OCI-LY7 (cell line): ENCODE results near the gene MIGA1. TPM values are rescaled to one million over a fixed set of nuclear protein-coding genes. Genes with fewer than 3 reads are reported as not detected.

Source experiments
- BruUV-seq: library from RNA; stranded (reverse); fragments of 400-500 nt; replicated peaks from 2 replicates; lab custom pipeline; 2021; lab: Mats Ljungman, UMichigan
- CTCF ChIA-PET: fragments of 300-600 bp; sonication (Branson Sonifier 250); formaldehyde crosslinking; loops from one replicate; lab custom pipeline; 2022; ENCODE audit warnings: antibody characterized with exemption; ENCODE audit not compliant: unreplicated experiment; lab: Charles Lee
- POLR2A ChIA-PET: fragments of 300-600 bp; sonication (Branson Sonifier 250); formaldehyde crosslinking; loops from one replicate; lab custom pipeline; 2022; ENCODE audit warnings: antibody characterized with exemption; lab: Charles Lee
- DNase-seq: peaks from one replicate; pipeline ENCODE4 v3.0.0-alpha.2; 2015; ENCODE audit warnings: low spot score
- H2AFZ ChIP-seq: fragments of 200-600 bp; sonication (generic), shearing (Covaris generic); 2 replicates; pipeline ENCODE4 v1.6.1; 2014; ENCODE audit warnings: mild to moderate bottlenecking, antibody characterized with exemption, low read length, moderate library complexity
- H3K27ac ChIP-seq: fragments of 200-600 bp; sonication (generic); 2 replicates; pipeline ENCODE4 v1.5.1; 2014; ENCODE audit warnings: mixed run types, low read depth, mild to moderate bottlenecking, moderate library complexity, low read length, inconsistent platforms; ENCODE audit not compliant: poor library complexity, severe bottlenecking
- H3K36me3 ChIP-seq: fragments of 200-600 bp; sonication (generic); 2 replicates; pipeline ENCODE4 v1.6.1; 2014; ENCODE audit warnings: mild to moderate bottlenecking, antibody characterized with exemption, low read length, moderate library complexity, mixed read lengths; ENCODE audit not compliant: insufficient read depth
- H3K4me1 ChIP-seq: fragments of 200-600 bp; sonication (generic); 2 replicates; pipeline ENCODE4 v1.5.1; 2014; ENCODE audit warnings: mild to moderate bottlenecking, low read length; ENCODE audit not compliant: insufficient read depth, poor library complexity, severe bottlenecking
- H3K4me2 ChIP-seq: fragments of 200-600 bp; sonication (generic); 2 replicates; pipeline ENCODE4 v1.6.1; 2014; ENCODE audit warnings: mild to moderate bottlenecking, low read length
- H3K4me3 ChIP-seq: fragments of 200-600 bp; sonication (generic); 2 replicates; pipeline ENCODE4 v1.5.1; 2014; ENCODE audit warnings: mild to moderate bottlenecking, low read depth, low read length; ENCODE audit not compliant: poor library complexity, severe bottlenecking
- H3K79me2 ChIP-seq: fragments of 200-600 bp; sonication (generic); 2 replicates; pipeline ENCODE4 v1.6.1; 2016; ENCODE audit warnings: low read depth, mild to moderate bottlenecking, low read length, moderate library complexity, mixed read lengths; ENCODE audit not compliant: insufficient read depth
- H3K9me2 ChIP-seq: fragments of 200-600 bp; sonication (generic); 2 replicates; pipeline ENCODE4 v1.6.1; 2016; ENCODE audit warnings: mild to moderate bottlenecking, low read length, mixed read lengths; ENCODE audit not compliant: insufficient read depth
- H3K9me3 ChIP-seq: fragments of 200-600 bp; sonication (generic); 2 replicates; pipeline ENCODE4 v1.6.1; 2014; ENCODE audit warnings: mild to moderate bottlenecking, mixed run types, low read length, mixed read lengths
- H4K20me1 ChIP-seq: fragments of 200-600 bp; sonication (generic); 2 replicates; pipeline ENCODE4 v1.6.1; 2014; ENCODE audit warnings: mild to moderate bottlenecking, antibody characterized with exemption, low read length, moderate library complexity, mixed read lengths; ENCODE audit not compliant: insufficient read depth
- CTCF ChIP-seq: fragments of 200-600 bp; sonication (generic); conservative IDR thresholded peaks from 2 replicates; pipeline ENCODE4 v1.5.1; 2014; ENCODE audit warnings: mild to moderate bottlenecking, antibody characterized with exemption, low read length, moderate library complexity, mixed read lengths
- EZH2phosphoT487 ChIP-seq: fragments of 200-600 bp; sonication (generic); IDR thresholded peaks from 2 replicates; pipeline ENCODE4 v1.6.1; 2018; ENCODE audit warnings: low read depth, borderline replicate concordance, mild to moderate bottlenecking, mixed run types, antibody characterized with exemption, low read length, moderate library complexity, mixed read lengths
- intact Hi-C: fragments of 100-400 bp; cut with micrococcal nuclease; formaldehyde crosslinking; loops from one replicate; pipeline ENCODE4 v1.10.0; 2022; ENCODE audit not compliant: unreplicated experiment
- total RNA-seq, 2 experiments: library from RNA; depleted of rRNA in 1 of 2; stranded (reverse); fragments of >200 nt in 1 of 2; shearing (Covaris generic) in 1 of 2; gene quantifications; 2 replicates each; pipeline ENCODE4 v1.2.3, GENCODE V29; 2014 to 2022

Gene MIGA1
- total RNA-seq, 2 experiments from 2014 or later: 5.1 to 8.4 TPM

DNA sequence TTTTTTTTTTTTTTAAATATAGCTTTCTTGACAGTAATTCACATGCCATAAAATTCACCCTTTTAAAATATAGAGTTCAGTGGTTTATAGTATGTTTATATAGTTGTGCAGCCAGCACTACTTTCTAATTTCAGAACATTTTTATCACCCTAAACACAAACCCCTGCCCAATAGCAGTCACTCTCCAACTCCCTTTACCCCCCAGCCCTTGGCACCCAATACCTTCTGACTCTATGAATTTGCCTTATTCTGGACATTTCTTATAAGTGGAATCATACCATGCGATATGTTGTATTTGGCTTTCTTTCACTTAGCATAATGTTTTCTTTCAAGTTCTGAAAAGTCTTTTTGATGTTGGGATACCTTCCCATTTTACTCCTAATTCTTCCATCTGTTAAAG lies 66.5 kb downstream of the MIGA1 start:
- Histone ChIP-seq H3K27ac (no peak overlapping the region), H3K4me1 (peaks cover 31% of the 10 kb centered on the region), H4K20me1 (no peaks in the 10 kb centered on the region), H3K4me2 (no peak overlapping the region), H3K79me2 (no peaks in the 10 kb centered on the region), H2AFZ (no peak overlapping the region), H3K9me3 (no peaks in the 10 kb centered on the region), H3K4me3 (no peak overlapping the region), H3K9me2 (no peaks in the 10 kb centered on the region), H3K36me3 (peaks cover 18% of the 10 kb centered on the region)
- POLR2A ChIA-PET: interaction anchor here (0.7 to 2.7 kb wide), 8 partner anchors 12 to 141 kb away, joined by 3 to 12 read pairs (median 4); no protein-coding TSS in a partner anchor
- no peak for DNase-seq
- CTCF ChIA-PET: no interaction called here
- TF ChIP-seq CTCF: no peak
- no peak for TF ChIP-seq EZH2phosphoT487
- intact Hi-C loops: loop anchor here (5.0 kb wide), 2 partner anchors 89 to 164 kb away; partner anchors contain the start of genes USP33 and ZZZ3
- BruUV-seq: no TSS peak

GRCh38 chr1:77846966-77847365 lies 67.5 kb downstream of the MIGA1 start:
- Histone ChIP-seq H3K9me3 (no peaks in the 10 kb centered on the region), H3K79me2 (no peaks in the 10 kb centered on the region), H3K4me1 (peaks cover 31% of the 10 kb centered on the region), H4K20me1 (no peaks in the 10 kb centered on the region), H3K36me3 (peaks cover 18% of the 10 kb centered on the region), H3K27ac (peak overlapping the region; percentile 69), H3K9me2 (no peaks in the 10 kb centered on the region), H2AFZ (no peak overlapping the region), H3K4me3 (peak overlapping the region; percentile 55), H3K4me2 (peak overlapping the region; percentile 84)
- BruUV-seq: no TSS peak
- CTCF ChIA-PET: no interaction called here
- POLR2A ChIA-PET: interaction anchor here (0.7 to 2.7 kb wide), 5 partner anchors 10 to 228 kb away, joined by 3 to 12 read pairs (median 3); no protein-coding TSS in a partner anchor
- DNase-seq: no peak
- intact Hi-C loops: loop anchor here (5.0 kb wide), 2 partner anchors 90 to 165 kb away; partner anchors contain the start of genes USP33 and ZZZ3
- no peak for TF ChIP-seq CTCF
- no peak for TF ChIP-seq EZH2phosphoT487

DNA sequence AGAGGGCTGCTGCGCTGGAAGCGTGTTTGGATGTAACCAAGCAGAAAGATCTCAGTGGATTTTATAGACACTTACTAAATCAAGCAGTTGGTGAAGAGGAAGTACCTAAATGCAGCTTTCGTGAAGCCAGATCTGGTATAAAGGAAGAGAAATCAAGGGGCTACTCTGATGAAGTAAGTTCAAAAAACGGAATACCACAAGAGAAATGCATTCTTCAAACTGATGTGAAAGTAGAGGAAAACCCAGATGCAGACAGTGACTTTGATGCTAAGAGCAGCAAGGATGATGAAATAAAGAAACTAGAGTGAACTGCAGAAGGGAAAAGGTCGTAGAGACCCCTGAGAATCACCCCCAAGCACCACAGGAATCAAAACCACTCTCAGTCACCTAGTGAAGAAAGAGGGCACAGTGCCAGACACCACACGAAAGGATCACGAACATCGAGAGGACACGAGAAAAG lies 68.2 kb downstream of the MIGA1 start:
- Histone ChIP-seq H3K79me2 (no peaks in the 10 kb centered on the region), H3K4me3 (peak overlapping the region; percentile 55), H3K4me1 (peaks cover 31% of the 10 kb centered on the region), H3K4me2 (peak overlapping the region; percentile 84), H4K20me1 (no peaks in the 10 kb centered on the region), H3K27ac (peak overlapping the region; percentile 69), H2AFZ (no peak overlapping the region), H3K9me2 (no peaks in the 10 kb centered on the region), H3K9me3 (no peaks in the 10 kb centered on the region), H3K36me3 (peaks cover 18% of the 10 kb centered on the region)
- CTCF ChIA-PET: no interaction called here
- POLR2A ChIA-PET: interaction anchor here (0.7 to 2.7 kb wide), 4 partner anchors 10 to 24 kb away, joined by 3 to 12 read pairs (median 3); no protein-coding TSS in a partner anchor
- intact Hi-C loops: loop anchor here (5.0 kb wide), 2 partner anchors 90 to 165 kb away; partner anchors contain the start of genes USP33 and ZZZ3
- no peak for TF ChIP-seq CTCF
- peak; percentile 79 for DNase-seq
- no TSS peak for BruUV-seq
